H9 (cell line): ENCODE data around the gene ARMC9. TPM values are rescaled to one million over a fixed set of nuclear protein-coding genes. Genes with fewer than 3 reads are reported as not detected.

Experiments
- DNase-seq: peaks from one replicate; pipeline ENCODE4 v3.0.0-alpha.2; 2017
- H2AFZ ChIP-seq: one replicate; pipeline ENCODE4 v1.6.1; 2013; ENCODE audit warnings: mild to moderate bottlenecking, low read length, control low read depth, moderate library complexity
- H2AK5ac ChIP-seq: 2 replicates; pipeline ENCODE4 v1.6.1; 2013; ENCODE audit warnings: low read length, control low read depth, mixed read lengths; ENCODE audit not compliant: insufficient read length
- H2BK120ac ChIP-seq: one replicate; pipeline ENCODE4 v1.6.1; 2013; ENCODE audit warnings: low read depth, mild to moderate bottlenecking, low read length, control low read depth, inconsistent platforms; ENCODE audit not compliant: poor library complexity, severe bottlenecking
- H2BK12ac ChIP-seq: 2 replicates; pipeline ENCODE4 v1.6.1; 2013; ENCODE audit warnings: low read length, control low read depth, mixed read lengths, low read depth; ENCODE audit not compliant: insufficient read length
- H2BK15ac ChIP-seq: 2 replicates; pipeline ENCODE4 v1.6.1; 2013; ENCODE audit warnings: low read depth, low read length, control low read depth
- H2BK20ac ChIP-seq: one replicate; pipeline ENCODE4 v1.6.1; 2013; ENCODE audit warnings: low read depth, mild to moderate bottlenecking, low read length, control low read depth, inconsistent platforms; ENCODE audit not compliant: poor library complexity, severe bottlenecking
- H2BK5ac ChIP-seq: 2 replicates; pipeline ENCODE4 v1.6.1; 2013; ENCODE audit warnings: low read length, control low read depth, mixed read lengths; ENCODE audit not compliant: insufficient read length
- H3K14ac ChIP-seq: 2 replicates; pipeline ENCODE4 v1.6.1; 2013; ENCODE audit warnings: low read length, control low read depth; ENCODE audit not compliant: insufficient read depth
- H3K18ac ChIP-seq: 2 replicates; pipeline ENCODE4 v1.6.1; 2013; ENCODE audit warnings: low read depth, mild to moderate bottlenecking, mixed read lengths, low read length, control low read depth; ENCODE audit not compliant: insufficient read length
- H3K23ac ChIP-seq: 2 replicates; pipeline ENCODE4 v1.6.1; 2013; ENCODE audit warnings: low read length, control low read depth, mixed read lengths, low read depth; ENCODE audit not compliant: insufficient read length
- H3K23me2 ChIP-seq: 2 replicates; pipeline ENCODE4 v1.6.1; 2013; ENCODE audit warnings: low read depth, mild to moderate bottlenecking, mixed read lengths, low read length, control low read depth; ENCODE audit not compliant: insufficient read length, poor library complexity, severe bottlenecking
- H3K27ac ChIP-seq: 2 replicates; pipeline ENCODE4 v1.5.1; 2013; ENCODE audit warnings: low read length, control low read depth, mixed read lengths, low read depth; ENCODE audit not compliant: insufficient read length
- H3K27me3 ChIP-seq: 2 replicates; pipeline ENCODE4 v1.6.1; 2013; ENCODE audit warnings: low read length, control low read depth, inconsistent platforms; ENCODE audit not compliant: insufficient read depth
- H3K4ac ChIP-seq: 2 replicates; pipeline ENCODE4 v1.6.1; 2013; ENCODE audit warnings: low read depth, mild to moderate bottlenecking, control low read depth, inconsistent platforms, low read length, moderate library complexity
- H3K4me1 ChIP-seq: 2 replicates; pipeline ENCODE4 v1.6.1; 2013; ENCODE audit warnings: low read length, control low read depth, inconsistent platforms; ENCODE audit not compliant: insufficient read depth
- H3K4me2 ChIP-seq: 2 replicates; pipeline ENCODE4 v1.6.1; 2013; ENCODE audit warnings: low read length, control low read depth, mixed read lengths; ENCODE audit not compliant: insufficient read length, insufficient read depth
- H3K56ac ChIP-seq: 2 replicates; pipeline ENCODE4 v1.6.1; 2013; ENCODE audit warnings: low read depth, mild to moderate bottlenecking, mixed read lengths, low read length, control low read depth; ENCODE audit not compliant: insufficient read length
- H3K79me1 ChIP-seq: 2 replicates; pipeline ENCODE4 v1.6.1; 2013; ENCODE audit warnings: low read depth, mild to moderate bottlenecking, moderate library complexity, low read length, control low read depth, inconsistent platforms; ENCODE audit not compliant: insufficient read depth, poor library complexity, severe bottlenecking
- H3K79me2 ChIP-seq: 2 replicates; pipeline ENCODE4 v1.6.1; 2013; ENCODE audit warnings: low read length, control low read depth, inconsistent platforms; ENCODE audit not compliant: insufficient read depth
- H3K9ac ChIP-seq: 2 replicates; pipeline ENCODE4 v1.6.1; 2013; ENCODE audit warnings: low read length, control low read depth, mixed read lengths; ENCODE audit not compliant: insufficient read length; ENCODE audit errors: extremely low read depth
- H3K9me3 ChIP-seq: one replicate; pipeline ENCODE4 v1.6.1; 2013; ENCODE audit warnings: low read depth, low read length, inconsistent platforms; ENCODE audit not compliant: control insufficient read depth
- H3T11ph ChIP-seq: one replicate; pipeline ENCODE4 v1.6.1; 2013; ENCODE audit warnings: mild to moderate bottlenecking, low read length, control low read depth, inconsistent platforms
- H4K20me1 ChIP-seq: one replicate; pipeline ENCODE4 v1.6.1; 2013; ENCODE audit not compliant: control insufficient read depth, insufficient read length, insufficient read depth
- H4K5ac ChIP-seq: 2 replicates; pipeline ENCODE4 v1.6.1; 2013; ENCODE audit warnings: low read depth, mild to moderate bottlenecking, mixed read lengths, low read length, control low read depth; ENCODE audit not compliant: insufficient read length
- H4K8ac ChIP-seq: replicated peaks from 2 replicates; pipeline ENCODE4 v1.6.1; 2013; ENCODE audit warnings: low read length, control low read depth, mixed read lengths, low read depth; ENCODE audit not compliant: insufficient read length
- H4K91ac ChIP-seq: 2 replicates; pipeline ENCODE4 v1.6.1; 2013; ENCODE audit warnings: low read depth, mild to moderate bottlenecking, moderate library complexity, mixed read lengths, low read length, control low read depth; ENCODE audit not compliant: insufficient read length
- H3K27ac Mint-ChIP-seq, 3 experiments: 2 replicates in 2 of 3; 3 replicates in 1 of 3; pipeline ENCODE4 v1.8.0; 2020 to 2021; ENCODE audit warnings: mixed read lengths in 3 of 3, mild to moderate bottlenecking in 1 of 3, moderate library complexity in 1 of 3
- H3K27me3 Mint-ChIP-seq: 2 replicates; pipeline ENCODE4 v1.8.0; 2021; ENCODE audit warnings: low read depth, mild to moderate bottlenecking, moderate library complexity, mixed read lengths
- H3K36me3 Mint-ChIP-seq, 3 experiments: 2 replicates in 2 of 3; 3 replicates in 1 of 3; pipeline ENCODE4 v1.8.0; 2020 to 2021; ENCODE audit warnings: low read depth in 3 of 3, mixed read lengths in 3 of 3; ENCODE audit not compliant: insufficient read depth in 1 of 3
- H3K4me1 Mint-ChIP-seq, 2 experiments: 2 replicates each; pipeline ENCODE4 v1.8.0; 2020; ENCODE audit warnings: mixed read lengths in 2 of 2
- H3K4me3 Mint-ChIP-seq, 2 experiments: 2 replicates in 1 of 2; 3 replicates in 1 of 2; pipeline ENCODE4 v1.8.0; 2020 to 2021; ENCODE audit warnings: mild to moderate bottlenecking in 2 of 2, mixed read lengths in 2 of 2, moderate library complexity in 1 of 2
- H3K9me3 Mint-ChIP-seq, 2 experiments: 2 replicates in 1 of 2; 3 replicates in 1 of 2; pipeline ENCODE4 v1.8.0; 2020; ENCODE audit warnings: mild to moderate bottlenecking in 2 of 2, mixed read lengths in 2 of 2, moderate library complexity in 1 of 2
- WGBS: extraction: QIAGEN DNeasy Blood & Tissue Kit; methylation state at CpG from one replicate; pipeline ENCODE4 v1.1.7; 2013; ENCODE audit warnings: missing lambda C conversion rate, low lambda C conversion rate, mixed read lengths; ENCODE audit not compliant: insufficient read length; ENCODE audit errors: extremely low coverage; 5-methylcytosine and 5-hydroxymethylcytosine counted together
- total RNA-seq: library from RNA; stranded (reverse); gene quantifications from 2 replicates; pipeline ENCODE4 v1.2.1, GENCODE V29; 2021
- TF ChIP-seq, protein P1 (sequence below): fragments of 200-600 bp; sonication (generic); conservative IDR thresholded peaks from 3 replicates; pipeline ENCODE4 v1.8.0; 2021; ENCODE audit warnings: antibody characterized with exemption, mild to moderate bottlenecking

ARMC9 gene
- total RNA-seq, 1 experiment from 2014 or later: 37.6 TPM

GRCh38 chr2:231163414-231164095 is 34.9 kb upstream of the ARMC9 start:
- no peaks in the 10 kb centered on the region for H3K27me3 Mint-ChIP-seq
- H2BK5ac ChIP-seq: no peak overlapping the region
- H3K79me2 ChIP-seq: no peaks in the 10 kb centered on the region
- H3K9me3 Mint-ChIP-seq: no peaks in the 10 kb centered on the region
- no peak overlapping the region for H2BK120ac ChIP-seq
- no peaks in the 10 kb centered on the region for H3K23me2 ChIP-seq
- H2AFZ ChIP-seq: no peak overlapping the region
- H4K20me1 ChIP-seq: no peaks in the 10 kb centered on the region
- no peak overlapping the region for H3T11ph ChIP-seq
- no peak overlapping the region for H4K5ac ChIP-seq
- H3K4me1 ChIP-seq: peaks cover 8% of the 10 kb centered on the region; the same call in 1 of the 2 replicates
- peak overlapping the region; percentile 15 for H3K27ac ChIP-seq
- H3K14ac ChIP-seq: no peak overlapping the region
- H3K4ac ChIP-seq: no peak overlapping the region
- no peak overlapping the region for H2BK15ac ChIP-seq
- no peak overlapping the region for H3K4me2 ChIP-seq
- H3K79me1 ChIP-seq: no peaks in the 10 kb centered on the region
- H3K36me3 Mint-ChIP-seq: peaks cover 12 to 61% (median 35%) of the 10 kb centered on the region in 3 experiments; a peak in 6 of 7 replicates
- H3K27me3 ChIP-seq: no peaks in the 10 kb centered on the region
- no peak overlapping the region for H4K8ac ChIP-seq
- H4K91ac ChIP-seq: no peak overlapping the region
- no peak for DNase-seq
- no peak overlapping the region for H2AK5ac ChIP-seq
- H3K56ac ChIP-seq: no peak overlapping the region
- WGBS: no CpG with 5 or more reads among the region's 4 CpGs
- peak overlapping the region in 2 of 3 experiments; percentile 37 to 52; a peak in 2 of 7 replicates for H3K27ac Mint-ChIP-seq
- TF ChIP-seq, protein P1, sequence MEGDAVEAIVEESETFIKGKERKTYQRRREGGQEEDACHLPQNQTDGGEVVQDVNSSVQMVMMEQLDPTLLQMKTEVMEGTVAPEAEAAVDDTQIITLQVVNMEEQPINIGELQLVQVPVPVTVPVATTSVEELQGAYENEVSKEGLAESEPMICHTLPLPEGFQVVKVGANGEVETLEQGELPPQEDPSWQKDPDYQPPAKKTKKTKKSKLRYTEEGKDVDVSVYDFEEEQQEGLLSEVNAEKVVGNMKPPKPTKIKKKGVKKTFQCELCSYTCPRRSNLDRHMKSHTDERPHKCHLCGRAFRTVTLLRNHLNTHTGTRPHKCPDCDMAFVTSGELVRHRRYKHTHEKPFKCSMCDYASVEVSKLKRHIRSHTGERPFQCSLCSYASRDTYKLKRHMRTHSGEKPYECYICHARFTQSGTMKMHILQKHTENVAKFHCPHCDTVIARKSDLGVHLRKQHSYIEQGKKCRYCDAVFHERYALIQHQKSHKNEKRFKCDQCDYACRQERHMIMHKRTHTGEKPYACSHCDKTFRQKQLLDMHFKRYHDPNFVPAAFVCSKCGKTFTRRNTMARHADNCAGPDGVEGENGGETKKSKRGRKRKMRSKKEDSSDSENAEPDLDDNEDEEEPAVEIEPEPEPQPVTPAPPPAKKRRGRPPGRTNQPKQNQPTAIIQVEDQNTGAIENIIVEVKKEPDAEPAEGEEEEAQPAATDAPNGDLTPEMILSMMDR: no peak
- H3K9me3 ChIP-seq: no peaks in the 10 kb centered on the region
- no peak overlapping the region for H2BK12ac ChIP-seq
- no peak overlapping the region for H3K4me3 Mint-ChIP-seq
- H3K9ac ChIP-seq: no peak overlapping the region
- H3K18ac ChIP-seq: no peak overlapping the region
- no peak overlapping the region for H3K23ac ChIP-seq
- no peak overlapping the region for H2BK20ac ChIP-seq
- peaks cover 8 to 39% of the 10 kb centered on the region in 2 experiments for H3K4me1 Mint-ChIP-seq
